NCI-H2196 (cell line): ENCODE results near the gene AOPEP.
A peak's percentile ranks its signal among the peaks of the same experiment; 100 is the strongest.

Experiments
- DNase-seq: peaks from one replicate; lab custom pipeline; 2025; ENCODE audit not compliant: unreplicated experiment; lab: John Stamatoyannopoulos, UW

AOPEP gene

GRCh38 chr9:94760010-94760409 is 33.5 kb downstream of the AOPEP start:
- DNase-seq: no peak

GRCh38 chr9:94760660-94761059 is 34.2 kb downstream of the AOPEP start:
- no peak for DNase-seq

GRCh38 chr9:94761481-94761880 is 35.0 kb downstream of the AOPEP start:
- DNase-seq: no peak

- no peak for DNase-seq
Measured at GRCh38 chr9:94767331-94768072, 41.0 kb downstream of the AOPEP start.

- DNase-seq: no peak
Measured at GRCh38 chr9:94768766-94769165, 42.3 kb downstream of the AOPEP start.

- DNase-seq: no peak
Measured at GRCh38 chr9:94770334-94770733, 43.8 kb downstream of the AOPEP start.

- DNase-seq: no peak
Measured at GRCh38 chr9:94771096-94771495, 44.6 kb downstream of the AOPEP start.

GRCh38 chr9:94772144-94772543 is 45.6 kb downstream of the AOPEP start:
- no peak for DNase-seq

- DNase-seq: peak; percentile 89
Measured at GRCh38 chr9:94772639-94773303, 46.3 kb downstream of the AOPEP start.

- DNase-seq: no peak
Measured at GRCh38 chr9:94773655-94774054, 47.2 kb downstream of the AOPEP start.

GRCh38 chr9:94778013-94778412 is 51.5 kb downstream of the AOPEP start:
- no peak for DNase-seq

GRCh38 chr9:94779031-94779430 is 52.5 kb downstream of the AOPEP start:
- DNase-seq: peak; percentile 13

GRCh38 chr9:94779693-94780290 is 53.3 kb downstream of the AOPEP start:
- no peak for DNase-seq

- no peak for DNase-seq
Measured at GRCh38 chr9:94780516-94780950, 54.0 kb downstream of the AOPEP start.

- no peak for DNase-seq
Measured at GRCh38 chr9:94782355-94783101, 56.0 kb downstream of the AOPEP start.

- peak; percentile 97 for DNase-seq
Measured at GRCh38 chr9:94783102-94783682, 56.7 kb downstream of the AOPEP start.

- DNase-seq: peak; percentile 14
Measured at GRCh38 chr9:94783928-94784327, 57.4 kb downstream of the AOPEP start.

GRCh38 chr9:94785215-94786169 is 59.0 kb downstream of the AOPEP start:
- no peak for DNase-seq

GRCh38 chr9:94786586-94786985 is 60.1 kb downstream of the AOPEP start:
- DNase-seq: no peak

GRCh38 chr9:94787266-94787665 is 60.8 kb downstream of the AOPEP start:
- DNase-seq: no peak
